ACHN (cell line): ENCODE results near the gene TM2D1.

ENCODE experiments used
- DNase-seq: peaks from one replicate; pipeline ENCODE4 v3.0.0-alpha.2; 2015
- in situ Hi-C: cut with HindIII; loops from 2 replicates; pipeline ENCODE4 v1.10.0; 2017; ENCODE audit warnings: low sequenced_read_pairs, low pct_ligation_motif_present, low pct_unique_long_range_greater_than_20kb

TM2D1 gene

DNA sequence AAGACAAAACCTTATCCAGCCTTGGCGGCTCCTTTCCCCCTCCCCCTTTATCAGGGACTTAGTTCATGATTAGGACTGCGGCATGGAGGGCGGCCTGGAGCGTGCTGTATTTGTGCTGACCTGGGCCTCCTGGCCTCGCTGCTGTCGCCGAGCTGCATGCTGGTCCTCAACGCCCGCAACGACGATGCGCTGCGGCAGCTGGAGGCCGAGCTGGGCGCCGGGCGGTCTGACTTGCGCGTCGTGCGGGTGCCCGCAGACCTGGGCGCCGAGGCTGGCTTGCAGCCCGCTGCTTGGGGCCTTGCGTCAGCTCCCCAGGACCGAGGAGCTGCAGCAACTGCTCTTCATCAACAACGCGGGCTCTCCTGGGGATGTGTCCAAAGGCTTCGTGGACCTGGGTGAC lies 70.9 kb downstream of the TM2D1 start:
- no peak for DNase-seq
- in situ Hi-C loops: no loop called here

DNA sequence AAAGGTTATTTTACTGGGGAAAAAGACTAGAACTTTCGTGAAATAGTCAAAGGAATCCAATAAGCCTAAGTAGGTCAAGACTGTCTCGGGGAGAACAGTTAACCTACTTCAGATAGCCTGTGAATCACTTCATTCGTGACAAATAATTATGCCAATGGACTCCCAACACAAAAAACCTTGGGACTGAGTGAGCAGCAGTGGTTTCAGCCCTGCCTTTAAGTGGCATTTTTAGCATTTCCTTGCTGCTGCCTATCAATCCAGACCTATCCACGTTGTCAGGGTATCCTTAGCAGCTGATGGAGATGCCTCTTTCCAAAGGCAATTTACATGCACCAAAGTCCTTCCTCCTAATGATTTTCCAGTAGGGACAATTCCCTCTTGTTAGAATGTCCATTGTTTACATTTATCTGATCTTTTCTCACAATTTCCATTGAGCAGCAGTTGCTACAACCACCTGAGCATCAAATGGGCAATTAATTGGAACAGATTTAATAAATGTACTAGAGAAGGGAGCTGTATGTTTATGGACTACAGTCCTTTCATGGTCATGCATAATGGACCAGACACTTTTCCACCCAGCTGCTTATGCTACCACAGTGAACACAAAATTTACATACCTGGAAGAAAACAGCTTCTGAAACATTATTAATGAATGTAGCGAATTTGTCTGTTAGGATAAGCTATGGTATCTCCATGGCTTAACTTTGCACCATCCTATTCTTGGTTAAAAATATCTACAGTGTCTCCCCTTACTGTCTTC lies 75.8 kb downstream of the TM2D1 start:
- in situ Hi-C loops: no loop called here
- no peak for DNase-seq

- in situ Hi-C loops: no loop called here
- no peak for DNase-seq
Measured at GRCh38 chr1:61647142-61647541, 77.8 kb downstream of the TM2D1 start.

DNA sequence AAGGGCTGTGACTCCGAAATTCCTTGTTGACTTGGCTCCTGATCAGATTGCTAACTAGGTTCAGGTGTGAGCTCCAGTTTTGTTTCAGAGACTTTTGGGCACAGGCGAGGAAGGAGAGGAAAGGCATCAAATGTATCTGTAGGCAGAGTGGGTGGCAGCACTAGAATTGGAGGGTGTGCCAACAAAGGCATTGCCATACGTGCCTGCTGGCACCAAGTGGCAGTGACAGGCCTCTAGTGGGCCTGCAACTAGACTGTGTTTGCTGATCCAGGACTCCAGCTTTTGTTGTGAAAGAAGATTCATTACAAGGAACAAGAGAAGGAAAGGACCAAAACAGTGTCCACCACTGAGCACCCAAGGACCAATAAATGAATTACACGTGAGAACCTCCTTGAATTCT lies 79.5 kb downstream of the TM2D1 start:
- no peak for DNase-seq
- in situ Hi-C loops: no loop called here

GRCh38 chr1:61644303-61644702 lies 80.6 kb downstream of the TM2D1 start:
- in situ Hi-C loops: no loop called here
- DNase-seq: no peak

GRCh38 chr1:61642475-61643232 lies 82.3 kb downstream of the TM2D1 start:
- DNase-seq: no peak
- in situ Hi-C loops: no loop called here

GRCh38 chr1:61641578-61642336 lies 83.2 kb downstream of the TM2D1 start:
- DNase-seq: peak; percentile 51
- in situ Hi-C loops: no loop called here

DNA sequence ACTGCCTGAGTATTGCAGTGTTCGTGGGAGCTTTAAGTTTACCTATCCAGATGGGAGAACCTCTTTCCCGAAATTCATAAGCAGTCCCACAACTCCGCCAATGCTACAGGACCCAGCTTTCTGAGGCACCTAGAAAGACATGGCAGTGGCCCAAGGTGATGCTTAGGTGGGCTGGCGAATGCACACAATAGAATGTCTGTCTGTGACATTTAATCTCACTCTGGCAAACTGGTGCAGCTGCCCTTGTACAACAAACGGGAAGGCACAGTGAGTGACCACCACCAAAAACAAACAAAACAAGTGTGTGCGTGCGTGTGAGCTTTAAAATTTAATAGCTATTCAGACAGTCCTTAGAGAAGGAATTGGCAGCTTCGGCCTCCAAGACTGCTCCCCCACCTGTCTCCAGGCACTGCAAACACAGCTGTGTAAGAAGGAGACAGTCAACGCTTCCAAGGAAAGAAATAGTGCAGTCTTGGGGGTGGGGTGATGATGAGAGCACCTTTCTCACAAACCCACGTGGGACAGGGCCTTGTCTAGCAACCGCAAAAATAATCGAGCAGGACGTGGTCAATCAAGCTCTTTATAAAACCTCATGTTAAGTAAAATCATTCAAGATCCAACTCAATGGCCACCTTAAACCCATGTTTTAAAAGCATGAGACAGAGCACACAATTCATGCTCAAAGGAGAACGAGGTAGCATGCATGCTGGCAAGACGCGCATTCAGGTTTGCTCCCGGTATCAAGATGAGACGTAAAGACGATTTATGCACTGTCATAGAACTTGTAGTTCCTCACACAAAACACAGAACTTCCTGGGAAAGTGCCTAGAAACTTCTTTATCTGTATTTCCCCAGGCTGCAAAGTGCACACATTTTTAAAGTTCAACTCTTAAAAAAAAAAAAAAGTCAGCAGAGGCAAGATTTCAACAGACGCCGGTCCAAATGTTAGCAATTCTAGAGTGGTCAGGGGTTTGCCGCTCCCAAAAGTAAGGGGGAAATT lies 84.1 kb downstream of the TM2D1 start:
- in situ Hi-C loops: no loop called here
- no peak for DNase-seq

- in situ Hi-C loops: no loop called here
- no peak for DNase-seq
Measured at GRCh38 chr1:61639608-61640336, 85.2 kb downstream of the TM2D1 start.

DNA sequence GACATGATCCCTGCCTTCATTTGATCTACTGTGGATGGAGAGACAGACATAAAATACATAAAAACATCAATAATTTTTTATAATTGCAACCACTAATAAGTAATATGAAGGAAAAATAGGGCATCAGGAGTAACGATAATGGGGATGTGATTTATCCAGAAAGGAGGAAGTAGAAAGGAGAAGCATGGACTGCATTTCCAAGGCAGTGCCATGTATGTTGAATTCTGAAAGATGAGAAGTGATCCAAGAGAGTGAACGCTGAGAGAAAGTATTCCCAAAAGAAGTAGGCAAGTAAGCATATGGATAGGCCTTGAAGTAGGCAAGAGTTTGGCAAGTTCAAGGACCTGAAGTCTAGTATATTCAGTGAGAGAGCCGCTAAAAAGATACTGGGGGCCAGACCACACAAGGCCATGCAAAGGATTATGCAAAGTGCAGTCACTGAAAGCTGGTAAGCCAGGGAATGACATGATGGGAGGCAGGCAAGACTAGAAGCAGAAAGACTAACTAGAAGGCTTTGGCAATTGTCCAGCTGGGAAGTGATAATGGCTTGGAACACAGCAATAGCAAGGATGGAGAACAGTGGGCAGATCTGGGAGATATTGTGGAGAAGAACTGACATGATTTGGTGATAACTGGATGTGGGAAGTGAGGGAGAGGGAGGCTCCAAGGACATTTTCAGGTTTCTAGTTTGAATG lies 85.9 kb downstream of the TM2D1 start:
- in situ Hi-C loops: no loop called here
- no peak for DNase-seq

DNA sequence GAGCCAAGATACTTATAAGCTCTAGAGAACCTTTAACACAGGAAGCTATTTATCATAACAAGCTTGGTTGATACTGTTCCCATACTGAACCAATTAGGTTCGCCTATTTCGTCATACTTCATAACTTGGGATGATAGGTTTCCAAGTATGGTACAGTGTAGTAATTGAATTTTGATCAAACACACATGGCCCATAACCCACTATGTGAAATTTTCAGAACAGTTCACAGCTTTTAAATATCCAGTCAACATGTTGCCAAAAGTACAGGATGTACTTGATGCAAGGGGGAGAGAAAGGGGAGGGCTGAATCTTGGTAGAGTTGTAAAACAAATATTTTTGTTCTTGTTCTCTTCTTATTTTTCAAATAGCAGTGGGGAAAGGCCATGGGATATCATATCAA lies 86.6 kb downstream of the TM2D1 start:
- DNase-seq: no peak
- in situ Hi-C loops: no loop called here

DNA sequence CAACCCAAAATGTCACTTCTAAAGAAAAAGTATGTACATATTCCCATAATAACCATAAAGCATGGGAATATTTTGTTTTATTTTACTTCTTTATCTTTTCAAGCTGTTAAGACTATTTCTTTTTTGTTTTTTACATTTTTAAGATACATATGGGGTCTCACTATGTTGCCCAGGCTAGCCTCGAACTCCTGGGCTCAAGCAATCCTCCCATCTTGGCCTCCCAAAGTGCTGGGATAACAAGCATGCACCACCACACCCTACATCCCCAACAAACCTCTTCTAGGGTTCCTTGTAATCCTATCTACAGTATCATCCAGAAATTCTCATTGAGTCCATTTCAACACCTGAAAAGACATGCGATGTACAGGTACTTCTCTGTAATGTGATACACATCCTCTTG lies 87.5 kb downstream of the TM2D1 start:
- in situ Hi-C loops: no loop called here
- DNase-seq: no peak

GRCh38 chr1:61636814-61637213 lies 88.1 kb downstream of the TM2D1 start:
- in situ Hi-C loops: no loop called here

DNA sequence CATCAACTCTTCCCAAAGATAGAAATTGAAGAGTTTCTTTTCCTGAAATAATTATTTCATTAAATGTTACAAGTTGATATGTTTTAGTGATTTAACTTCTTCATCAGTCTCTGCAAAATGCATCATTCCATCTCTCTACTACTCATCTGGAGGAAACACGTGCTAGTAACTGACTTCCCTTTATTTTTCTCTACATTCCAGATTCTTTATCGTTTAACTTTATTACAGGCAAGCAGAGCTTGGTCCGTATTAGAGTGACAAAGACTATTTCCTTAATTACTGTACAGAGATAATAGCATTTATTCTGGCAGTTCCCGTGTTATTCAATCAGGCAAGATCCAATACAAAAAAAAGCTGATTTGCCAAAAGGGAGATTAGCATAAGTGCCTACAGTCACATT lies 88.6 kb downstream of the TM2D1 start:
- in situ Hi-C loops: no loop called here

More at GRCh38 chr1:61636814-61637213, 88.1 kb downstream of the TM2D1 start:
- DNase-seq: no peak

GRCh38 chr1:61635557-61635956 lies 89.4 kb downstream of the TM2D1 start:
- DNase-seq: no peak
- in situ Hi-C loops: no loop called here

More for the DNA sequence above, 88.6 kb downstream of the TM2D1 start:
- DNase-seq: no peak

- no peak for DNase-seq
- in situ Hi-C loops: no loop called here
Measured at GRCh38 chr1:61631436-61631835, 93.5 kb downstream of the TM2D1 start.
